ENCODE data around the gene C1orf185.

DNA sequence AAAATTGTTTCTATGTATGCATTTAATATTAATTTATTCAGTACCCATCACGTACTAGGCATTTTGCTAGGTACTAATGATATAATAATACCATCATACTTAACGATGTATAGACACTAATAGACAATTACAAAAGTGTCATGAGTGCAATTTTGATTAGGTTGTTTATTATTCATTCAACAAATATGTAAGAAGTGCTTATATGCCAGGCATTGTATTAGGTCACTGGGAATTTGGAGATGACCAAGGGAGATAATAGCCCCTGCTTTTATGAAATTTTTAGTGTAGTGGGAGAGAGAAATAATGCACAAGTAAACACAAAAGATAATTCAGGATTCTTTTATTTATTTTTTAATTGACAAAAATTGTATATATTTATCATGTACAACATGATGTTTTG is 18.6 kb downstream of the C1orf185 start:
- TF ChIP-seq, protein P1, sequence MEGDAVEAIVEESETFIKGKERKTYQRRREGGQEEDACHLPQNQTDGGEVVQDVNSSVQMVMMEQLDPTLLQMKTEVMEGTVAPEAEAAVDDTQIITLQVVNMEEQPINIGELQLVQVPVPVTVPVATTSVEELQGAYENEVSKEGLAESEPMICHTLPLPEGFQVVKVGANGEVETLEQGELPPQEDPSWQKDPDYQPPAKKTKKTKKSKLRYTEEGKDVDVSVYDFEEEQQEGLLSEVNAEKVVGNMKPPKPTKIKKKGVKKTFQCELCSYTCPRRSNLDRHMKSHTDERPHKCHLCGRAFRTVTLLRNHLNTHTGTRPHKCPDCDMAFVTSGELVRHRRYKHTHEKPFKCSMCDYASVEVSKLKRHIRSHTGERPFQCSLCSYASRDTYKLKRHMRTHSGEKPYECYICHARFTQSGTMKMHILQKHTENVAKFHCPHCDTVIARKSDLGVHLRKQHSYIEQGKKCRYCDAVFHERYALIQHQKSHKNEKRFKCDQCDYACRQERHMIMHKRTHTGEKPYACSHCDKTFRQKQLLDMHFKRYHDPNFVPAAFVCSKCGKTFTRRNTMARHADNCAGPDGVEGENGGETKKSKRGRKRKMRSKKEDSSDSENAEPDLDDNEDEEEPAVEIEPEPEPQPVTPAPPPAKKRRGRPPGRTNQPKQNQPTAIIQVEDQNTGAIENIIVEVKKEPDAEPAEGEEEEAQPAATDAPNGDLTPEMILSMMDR (conservative IDR thresholded peaks at IDR 0.05; ENCODE audit: low read depth, low read length) = no peak
- no peak for TF ChIP-seq MAFK (IDR thresholded peaks at IDR 0.05; ENCODE audit: low read depth, low read length)
- TF ChIP-seq POLR2A (IDR thresholded peaks at IDR 0.05; ENCODE audit: low read depth, low read length) = no peak
- TF ChIP-seq, protein P2, sequence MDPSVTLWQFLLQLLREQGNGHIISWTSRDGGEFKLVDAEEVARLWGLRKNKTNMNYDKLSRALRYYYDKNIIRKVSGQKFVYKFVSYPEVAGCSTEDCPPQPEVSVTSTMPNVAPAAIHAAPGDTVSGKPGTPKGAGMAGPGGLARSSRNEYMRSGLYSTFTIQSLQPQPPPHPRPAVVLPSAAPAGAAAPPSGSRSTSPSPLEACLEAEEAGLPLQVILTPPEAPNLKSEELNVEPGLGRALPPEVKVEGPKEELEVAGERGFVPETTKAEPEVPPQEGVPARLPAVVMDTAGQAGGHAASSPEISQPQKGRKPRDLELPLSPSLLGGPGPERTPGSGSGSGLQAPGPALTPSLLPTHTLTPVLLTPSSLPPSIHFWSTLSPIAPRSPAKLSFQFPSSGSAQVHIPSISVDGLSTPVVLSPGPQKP (IDR thresholded peaks at IDR 0.05; ENCODE audit: borderline replicate concordance, low read depth, low read length) = no peak
- TF ChIP-seq RAD21 (IDR thresholded peaks at IDR 0.05; ENCODE audit: low read length) = no peak
- TF ChIP-seq, protein P3, sequence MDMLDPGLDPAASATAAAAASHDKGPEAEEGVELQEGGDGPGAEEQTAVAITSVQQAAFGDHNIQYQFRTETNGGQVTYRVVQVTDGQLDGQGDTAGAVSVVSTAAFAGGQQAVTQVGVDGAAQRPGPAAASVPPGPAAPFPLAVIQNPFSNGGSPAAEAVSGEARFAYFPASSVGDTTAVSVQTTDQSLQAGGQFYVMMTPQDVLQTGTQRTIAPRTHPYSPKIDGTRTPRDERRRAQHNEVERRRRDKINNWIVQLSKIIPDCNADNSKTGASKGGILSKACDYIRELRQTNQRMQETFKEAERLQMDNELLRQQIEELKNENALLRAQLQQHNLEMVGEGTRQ (IDR thresholded peaks at IDR 0.05; ENCODE audit: low read depth, low read length) = no peak
- no peak for TF ChIP-seq MAZ (IDR thresholded peaks at IDR 0.05; ENCODE audit: borderline replicate concordance, low read depth, low read length)
- TF ChIP-seq SMC3 (IDR thresholded peaks at IDR 0.05; ENCODE audit: low read depth, low read length) = no peak
- TF ChIP-seq MXI1 (IDR thresholded peaks at IDR 0.05; ENCODE audit: borderline replicate concordance, low read depth, low read length) = no peak
- TF ChIP-seq RCOR1 (IDR thresholded peaks at IDR 0.05; ENCODE audit: insufficient replicate concordance, low read length) = no peak
